GM18511 (cell line): ENCODE measurements around the gene PLEKHA4.
"Not testable (repeated sequence)": the region's sequence is repeated elsewhere in the genome, so short reads cannot be mapped to it uniquely, and the experiment has no call there.

ENCODE experiments used
- ATAC-seq: cut with Tn5 transposase; IDR thresholded peaks from one replicate; pipeline ENCODE4 v1.9.1; 2021; ENCODE audit warnings: mild to moderate bottlenecking, moderate library complexity; ENCODE audit not compliant: unreplicated experiment

PLEKHA4 gene

DNA sequence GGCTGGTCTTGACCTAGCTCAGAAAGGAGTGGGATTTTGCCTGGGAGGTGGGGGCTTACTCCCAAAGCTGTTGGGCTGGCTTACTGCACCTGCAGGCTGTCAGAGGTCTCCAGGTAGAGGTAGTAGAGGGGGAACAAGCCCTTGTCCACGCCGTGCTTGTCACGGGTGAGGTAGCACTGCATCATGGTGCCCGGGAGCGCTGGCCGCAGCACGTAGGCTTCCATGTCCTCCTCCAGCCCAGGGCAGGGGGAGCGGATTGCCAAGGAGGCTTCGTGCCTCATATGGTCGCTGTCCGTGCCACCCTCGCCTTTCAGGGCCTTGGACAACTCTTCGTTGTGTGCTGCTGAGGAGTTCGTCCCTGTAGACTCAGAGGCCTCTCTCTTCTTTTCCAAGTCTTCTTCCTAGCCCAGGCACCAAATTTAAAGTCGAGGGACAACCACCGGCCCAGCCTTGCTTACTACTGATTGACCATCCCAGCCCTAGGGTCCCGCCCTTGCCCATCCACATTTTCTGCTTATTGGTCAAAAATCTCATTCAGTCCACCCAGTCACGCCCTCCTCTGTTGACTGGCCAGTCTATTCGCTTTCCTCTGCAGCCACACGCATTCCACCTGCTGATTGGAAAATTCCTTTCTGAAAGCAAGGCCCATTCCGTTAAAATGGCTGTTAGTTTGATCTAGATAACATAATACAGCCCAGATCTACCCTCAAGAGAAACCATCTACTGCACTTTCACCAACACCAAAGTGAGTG, 19.6 kb upstream of the PLEKHA4 start:
- no peak for ATAC-seq

DNA sequence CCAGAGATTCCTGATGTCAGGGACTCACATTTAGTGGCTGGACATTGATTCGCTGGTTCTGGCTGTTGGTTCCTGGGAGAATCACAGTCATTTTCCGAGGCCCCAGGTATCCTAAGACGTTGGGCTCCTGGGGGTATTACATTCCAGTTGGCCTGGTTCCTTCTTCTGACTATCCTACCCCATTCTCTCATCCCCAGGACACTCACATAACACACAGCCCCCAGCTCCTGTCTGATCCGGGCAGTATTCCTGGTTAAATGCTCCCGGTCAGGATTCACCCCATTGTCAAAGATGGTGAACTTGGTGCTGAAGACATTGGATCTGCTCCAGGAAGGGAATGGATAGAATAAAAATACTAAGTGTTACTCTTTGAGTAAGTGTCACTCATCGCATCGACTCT, 15.3 kb upstream of the PLEKHA4 start:
- ATAC-seq = no peak

DNA sequence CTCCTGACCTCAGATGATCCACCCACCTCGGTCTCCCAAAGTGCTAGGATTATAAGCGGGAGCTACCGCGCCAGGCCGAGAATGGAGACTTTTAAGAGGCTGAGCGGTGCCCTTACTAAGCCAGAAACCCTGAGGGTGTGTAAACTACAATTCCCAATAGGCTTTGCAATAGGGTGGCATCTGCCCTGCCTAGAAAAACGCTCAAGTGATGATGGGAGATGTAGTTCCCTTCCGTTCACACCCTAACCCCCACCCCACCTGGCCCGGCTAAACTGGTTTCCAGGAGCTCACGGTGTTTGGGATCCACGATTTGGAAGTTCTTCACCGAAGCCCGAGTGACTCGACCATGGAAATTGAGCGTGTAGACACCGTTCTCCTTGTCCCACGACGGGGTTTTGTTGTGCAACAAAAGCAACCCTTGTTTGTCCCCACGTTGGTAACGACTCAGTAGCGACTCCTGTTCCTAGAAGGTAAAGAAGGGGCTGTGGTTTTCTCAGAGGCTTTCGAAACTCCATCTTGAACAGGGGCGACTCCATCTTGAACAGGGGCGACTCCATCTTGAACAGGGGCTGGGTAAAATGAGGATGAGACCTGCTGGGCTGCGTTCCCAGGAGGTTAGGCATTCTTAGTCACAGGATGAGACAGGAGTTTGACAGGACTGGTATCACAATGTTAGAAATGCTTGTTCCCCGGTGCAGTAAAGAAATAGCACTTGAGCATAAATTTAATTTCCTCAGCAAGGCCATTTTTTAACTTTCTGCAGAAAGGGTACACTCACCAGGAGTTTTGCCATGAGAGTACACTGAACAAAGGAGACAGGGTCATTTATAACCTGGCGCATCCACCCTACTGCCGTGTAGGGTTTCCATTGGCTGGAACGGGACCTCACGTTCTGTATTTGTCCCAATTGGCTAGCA, 13.6 kb upstream of the PLEKHA4 start:
- no peak for ATAC-seq

DNA sequence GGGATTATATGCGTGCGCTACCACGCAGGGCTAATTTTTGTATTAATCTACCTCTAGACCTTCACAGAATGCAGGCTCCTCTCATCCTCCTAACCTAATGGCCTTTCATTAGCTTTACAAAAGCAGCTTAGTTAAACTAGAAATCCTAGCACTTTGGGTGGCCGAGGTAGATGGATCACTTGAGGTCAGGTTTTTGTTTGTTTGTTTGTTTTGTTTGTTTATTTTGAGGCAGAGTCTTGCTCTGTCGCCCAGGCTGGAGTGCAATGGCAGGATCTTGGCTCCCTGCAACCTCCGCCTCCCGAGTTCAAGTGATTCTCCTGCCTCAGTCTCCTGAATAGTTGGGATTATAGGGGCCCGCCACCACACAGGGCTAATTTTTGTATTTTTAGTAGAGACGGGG, 11.3 kb upstream of the PLEKHA4 start:
- not testable (repeated sequence) for ATAC-seq

DNA sequence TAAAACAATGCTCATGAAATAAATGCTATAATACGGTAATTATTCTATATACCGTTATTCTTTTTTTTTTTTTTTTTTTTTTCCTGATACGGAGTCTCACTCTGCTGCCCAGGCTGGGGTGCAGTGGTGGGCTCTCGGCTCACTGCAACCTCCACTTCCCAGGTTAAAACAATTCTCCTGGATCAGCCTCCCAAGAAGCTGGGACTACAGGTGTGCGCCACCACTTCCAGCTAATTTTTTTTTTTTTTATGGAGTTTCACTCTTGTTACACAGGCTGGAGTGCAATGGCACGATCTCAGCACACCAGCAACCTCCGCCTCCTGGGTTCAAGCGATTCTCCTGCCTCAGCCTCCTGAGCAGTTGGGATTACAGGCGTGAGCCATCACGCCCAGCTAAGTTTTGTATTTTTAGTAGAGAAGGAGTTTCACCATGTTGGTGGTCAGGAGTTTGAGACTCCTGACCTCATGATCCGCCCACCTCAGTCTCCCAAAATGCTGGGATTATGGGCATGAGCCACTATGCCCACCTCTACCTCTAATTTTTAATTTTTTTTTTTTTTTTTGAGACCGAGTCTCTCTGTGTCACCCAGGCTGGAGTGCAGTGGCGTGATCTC, 10.7 kb upstream of the PLEKHA4 start:
- ATAC-seq = no peak

DNA sequence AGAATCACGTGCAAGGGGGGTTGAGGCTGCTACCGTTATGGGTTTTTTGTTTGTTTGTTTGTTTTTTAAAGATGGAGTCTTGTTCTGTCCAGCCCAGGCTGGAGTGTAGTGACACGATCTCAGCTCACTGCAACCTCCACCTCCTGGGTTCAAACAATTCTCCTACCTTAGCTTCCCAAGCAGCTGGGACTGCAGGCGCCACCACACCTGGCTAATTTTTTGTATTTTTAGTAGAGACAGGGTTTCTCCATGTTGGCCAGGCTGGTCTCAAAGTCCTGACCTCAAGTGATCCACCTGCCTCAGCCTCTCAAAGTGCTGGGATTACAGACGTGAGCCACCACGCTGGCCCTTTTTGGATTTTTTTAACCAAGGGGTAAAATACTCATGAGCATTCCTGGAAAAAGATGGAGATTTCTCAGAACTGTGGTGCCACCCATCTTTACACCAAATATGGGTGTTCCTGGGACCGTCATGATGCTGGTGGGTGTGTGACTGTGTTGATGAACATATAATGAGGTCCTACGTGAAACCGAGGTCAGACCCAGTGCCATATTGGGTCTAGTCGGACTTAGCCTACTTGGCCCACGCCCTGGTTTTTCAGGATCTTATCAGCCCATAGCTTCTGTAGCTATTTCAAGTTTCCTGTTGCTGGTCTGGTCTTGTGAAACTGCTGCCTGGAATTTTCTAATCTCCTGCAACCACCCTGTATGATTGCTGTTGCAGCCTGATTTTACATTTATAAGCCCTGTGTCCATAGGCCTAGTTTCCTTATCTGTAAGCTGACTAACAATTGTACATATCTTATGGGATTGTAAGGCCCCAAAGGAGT, 10.0 kb upstream of the PLEKHA4 start:
- ATAC-seq = no peak

DNA sequence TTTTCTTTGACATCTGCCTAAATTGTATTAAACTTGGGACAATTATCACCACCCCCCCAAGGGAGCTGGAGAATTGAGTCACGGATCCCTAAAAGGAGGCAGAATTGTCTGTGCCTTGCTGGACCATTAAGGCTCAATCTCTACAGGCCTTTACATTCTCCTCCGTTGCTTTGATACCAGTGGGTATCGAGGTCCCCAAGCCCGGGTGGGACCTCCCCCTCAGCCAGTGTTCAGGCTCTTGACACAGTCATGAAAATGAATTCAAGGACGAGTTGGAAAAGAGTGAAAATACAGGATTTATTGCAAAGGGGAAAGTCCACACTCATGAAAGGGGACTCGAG, 9.4 kb upstream of the PLEKHA4 start:
- ATAC-seq = no peak

DNA sequence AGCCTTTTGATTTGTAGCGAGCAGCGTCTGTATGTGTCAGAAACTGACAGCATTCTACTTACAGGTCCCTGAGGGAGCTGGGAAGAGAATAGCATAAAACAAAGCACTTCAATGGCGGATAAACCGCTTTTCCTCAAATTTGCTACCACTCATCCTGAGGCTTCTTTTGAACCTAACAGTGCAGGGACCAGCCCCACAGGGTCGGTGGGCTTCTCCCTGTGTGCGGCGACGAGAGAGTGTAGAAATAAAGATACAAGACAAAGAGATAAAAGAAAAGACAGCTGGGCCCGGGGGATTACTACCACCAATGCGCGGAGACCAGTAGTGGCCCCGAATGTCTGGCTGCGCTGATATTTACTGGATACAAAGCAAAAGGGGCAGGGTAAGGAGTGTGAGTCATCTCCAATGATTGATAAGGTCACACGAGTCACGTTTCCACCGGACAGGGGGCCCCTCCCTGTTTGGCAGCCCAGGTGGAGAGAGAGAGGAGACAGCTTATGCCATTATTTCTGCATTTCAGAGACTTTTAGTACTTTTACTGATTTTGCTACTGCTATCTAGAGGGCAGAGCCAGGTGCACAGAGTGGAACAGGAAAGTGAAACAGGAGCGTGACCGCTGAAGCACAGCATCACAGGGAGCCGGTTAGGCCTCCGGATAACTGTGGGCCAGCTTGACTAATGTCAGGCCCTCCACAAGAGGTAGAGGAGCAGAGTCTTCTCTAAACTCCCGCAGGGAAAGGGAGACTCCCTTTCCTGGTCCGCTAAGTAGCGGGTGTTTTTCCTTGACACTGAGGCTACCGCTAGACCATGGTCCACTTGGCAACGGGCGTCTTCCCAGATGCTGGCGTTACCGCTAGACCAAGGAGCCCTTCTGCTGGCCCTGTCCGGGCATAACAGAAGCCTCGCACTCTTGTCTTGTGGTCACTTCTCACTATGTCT, 7.9 kb upstream of the PLEKHA4 start:
- not testable (repeated sequence) for ATAC-seq

DNA sequence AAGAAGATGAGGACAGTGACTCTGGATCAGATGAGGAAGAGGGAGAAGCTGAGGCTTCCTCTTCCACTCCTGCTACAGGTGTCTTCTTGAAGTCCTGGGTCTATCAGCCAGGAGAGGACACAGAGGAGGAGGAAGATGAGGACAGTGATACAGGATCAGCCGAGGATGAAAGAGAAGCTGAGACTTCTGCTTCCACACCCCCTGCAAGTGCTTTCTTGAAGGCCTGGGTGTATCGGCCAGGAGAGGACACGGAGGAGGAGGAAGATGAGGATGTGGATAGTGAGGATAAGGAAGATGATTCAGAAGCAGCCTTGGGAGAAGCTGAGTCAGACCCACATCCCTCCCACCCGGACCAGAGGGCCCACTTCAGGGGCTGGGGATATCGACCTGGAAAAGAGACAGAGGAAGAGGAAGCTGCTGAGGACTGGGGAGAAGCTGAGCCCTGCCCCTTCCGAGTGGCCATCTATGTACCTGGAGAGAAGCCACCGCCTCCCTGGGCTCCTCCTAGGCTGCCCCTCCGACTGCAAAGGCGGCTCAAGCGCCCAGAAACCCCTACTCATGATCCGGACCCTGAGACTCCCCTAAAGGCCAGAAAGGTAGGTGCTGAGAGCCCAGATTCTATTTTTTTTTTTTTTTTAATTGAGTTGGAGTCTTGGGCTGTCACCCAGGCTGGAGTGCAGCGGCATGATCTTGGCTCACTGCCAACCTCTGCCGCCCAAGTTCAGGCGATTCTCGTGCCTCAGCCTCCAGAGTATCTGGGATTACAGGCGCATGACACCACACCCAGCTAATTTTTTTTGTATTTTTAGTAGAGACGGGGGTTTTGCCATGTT, 6.1 kb upstream of the PLEKHA4 start:
- no peak for ATAC-seq

DNA sequence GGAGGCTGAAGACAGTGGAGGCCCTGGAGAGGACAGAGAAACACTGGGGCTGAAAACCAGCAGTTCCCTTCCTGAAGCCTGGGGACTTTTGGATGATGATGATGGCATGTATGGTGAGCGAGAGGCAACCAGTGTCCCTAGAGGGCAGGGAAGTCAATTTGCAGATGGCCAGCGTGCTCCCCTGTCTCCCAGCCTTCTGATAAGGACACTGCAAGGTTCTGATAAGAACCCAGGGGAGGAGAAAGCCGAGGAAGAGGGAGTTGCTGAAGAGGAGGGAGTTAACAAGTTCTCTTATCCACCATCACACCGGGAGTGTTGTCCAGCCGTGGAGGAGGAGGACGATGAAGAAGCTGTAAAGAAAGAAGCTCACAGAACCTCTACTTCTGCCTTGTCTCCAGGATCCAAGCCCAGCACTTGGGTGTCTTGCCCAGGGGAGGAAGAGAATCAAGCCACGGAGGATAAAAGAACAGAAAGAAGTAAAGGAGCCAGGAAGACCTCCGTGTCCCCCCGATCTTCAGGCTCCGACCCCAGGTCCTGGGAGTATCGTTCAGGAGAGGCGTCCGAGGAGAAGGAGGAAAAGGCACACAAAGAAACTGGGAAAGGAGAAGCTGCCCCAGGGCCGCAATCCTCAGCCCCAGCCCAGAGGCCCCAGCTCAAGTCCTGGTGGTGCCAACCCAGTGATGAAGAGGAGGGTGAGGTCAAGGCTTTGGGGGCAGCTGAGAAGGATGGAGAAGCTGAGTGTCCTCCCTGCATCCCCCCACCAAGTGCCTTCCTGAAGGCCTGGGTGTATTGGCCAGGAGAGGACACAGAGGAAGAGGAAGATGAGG, 5.3 kb upstream of the PLEKHA4 start:
- no peak for ATAC-seq

DNA sequence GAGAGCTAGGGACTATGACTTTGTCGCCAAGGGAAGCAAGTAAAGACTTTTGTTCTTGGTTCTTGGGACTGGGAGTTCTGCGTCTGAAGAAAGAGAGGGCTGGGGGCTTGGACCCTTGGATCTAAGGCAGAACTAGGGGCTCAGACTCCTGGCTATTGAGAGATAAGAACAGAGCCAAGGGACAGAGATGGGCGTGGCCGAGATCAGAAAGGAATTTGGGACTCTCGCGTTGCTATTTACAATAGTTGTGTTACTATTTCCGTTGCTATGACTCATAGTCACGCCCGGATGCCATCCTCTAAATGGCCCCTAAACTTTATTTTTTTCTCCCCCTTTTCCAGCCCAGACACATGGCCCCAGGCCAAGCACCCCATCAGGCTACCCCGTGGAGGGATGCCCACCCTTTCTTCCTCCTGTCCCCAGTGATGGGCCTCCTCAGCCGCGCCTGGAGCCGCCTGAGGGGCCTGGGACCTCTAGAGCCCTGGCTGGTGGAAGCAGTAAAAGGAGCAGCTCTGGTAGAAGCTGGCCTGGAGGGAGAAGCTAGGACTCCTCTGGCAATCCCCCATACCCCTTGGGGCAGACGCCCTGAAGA, 4.6 kb upstream of the PLEKHA4 start:
- ATAC-seq = no peak

DNA sequence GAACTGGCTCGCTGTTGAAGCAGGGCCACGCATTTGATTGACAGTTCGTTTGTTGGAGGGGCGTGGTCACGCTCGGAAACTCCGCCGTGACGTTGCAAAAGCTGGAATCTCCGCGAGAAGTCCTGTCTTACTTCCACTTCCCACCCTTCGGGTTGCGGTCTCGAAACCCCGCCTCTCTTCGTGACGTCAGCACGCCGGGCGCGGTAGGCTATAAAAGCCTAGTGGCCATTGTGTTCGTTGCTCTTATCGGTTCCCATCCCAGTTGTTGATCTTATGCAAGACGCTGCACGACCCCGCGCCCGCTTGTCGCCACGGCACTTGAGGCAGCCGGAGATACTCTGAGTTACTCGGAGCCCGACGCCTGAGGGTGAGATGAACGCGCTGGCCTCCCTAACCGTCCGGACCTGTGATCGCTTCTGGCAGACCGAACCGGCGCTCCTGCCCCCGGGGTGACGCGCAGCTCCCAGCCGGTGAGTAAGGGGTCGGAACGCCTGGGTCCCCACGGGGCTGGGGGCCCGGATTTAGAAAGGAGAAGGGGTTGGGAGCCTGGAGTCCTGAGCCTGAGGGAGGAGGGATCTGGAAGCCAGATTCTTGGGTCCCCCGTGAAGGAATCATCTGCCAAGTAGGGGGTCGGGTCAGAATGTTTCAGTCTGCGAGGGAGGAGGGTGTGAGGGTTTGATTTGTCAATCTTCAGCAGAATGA, 3.9 kb upstream of the PLEKHA4 start, which contains the start of gene PPP1R15A:
TSS of gene PPP1R15A (plus strand) at position 240 of the 702 bp plus-strand sequence. CDS start 813 bp downstream, outside the sequence.
- peak; percentile 44 for ATAC-seq

DNA sequence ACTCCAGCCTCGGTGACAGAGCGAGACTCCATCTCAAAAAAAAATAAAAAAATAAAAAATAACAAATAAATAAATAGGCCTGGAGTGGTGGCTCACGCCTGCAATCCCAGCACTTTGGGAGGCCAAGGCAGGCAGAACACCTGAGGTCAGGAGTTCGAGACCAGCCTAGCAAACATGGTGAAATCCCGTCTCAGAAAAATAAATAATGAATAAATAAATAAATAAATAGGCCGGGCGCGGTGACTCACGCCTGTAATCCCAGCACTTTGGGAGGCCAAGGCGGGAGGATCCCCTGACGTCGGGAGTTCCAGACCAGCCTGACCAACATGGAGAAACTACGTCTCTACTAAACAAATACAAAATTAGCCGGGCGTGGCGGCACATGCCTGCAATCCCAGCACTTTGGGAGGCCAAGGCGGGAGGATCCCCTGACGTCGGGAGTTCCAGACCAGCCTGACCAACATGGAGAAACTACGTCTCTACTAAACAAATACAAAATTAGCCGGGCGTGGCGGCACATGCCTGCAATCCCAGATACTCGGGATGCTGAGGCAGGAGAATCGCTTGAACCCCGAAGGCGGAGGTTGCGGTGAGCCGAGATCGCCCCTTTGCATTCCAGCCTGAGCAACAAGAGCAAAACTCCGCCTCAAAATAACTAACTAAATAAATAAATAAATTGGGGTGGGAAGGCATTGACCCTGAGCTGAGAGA, 3.2 kb upstream of the PLEKHA4 start:
- not testable (repeated sequence) for ATAC-seq

DNA sequence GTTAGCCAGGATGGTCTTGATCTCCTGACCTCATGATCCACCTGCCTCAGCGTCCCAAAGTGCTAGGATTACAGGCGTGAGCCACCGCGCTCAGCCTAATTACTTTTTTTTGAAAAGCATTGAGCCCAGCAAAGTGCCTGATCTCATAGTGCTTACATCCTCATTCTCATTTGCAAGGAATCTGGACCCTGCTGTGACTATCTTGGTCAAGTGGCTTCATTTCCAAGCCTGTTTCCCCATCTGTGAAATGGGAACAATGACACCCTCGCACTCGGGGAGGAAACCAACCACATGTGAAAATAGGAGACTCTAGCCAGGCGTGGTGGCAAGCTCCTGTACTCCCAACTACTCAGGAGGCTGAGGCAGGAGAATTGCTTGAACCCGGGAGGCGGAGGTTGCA, 1.6 kb upstream of the PLEKHA4 start:
- no peak for ATAC-seq

DNA sequence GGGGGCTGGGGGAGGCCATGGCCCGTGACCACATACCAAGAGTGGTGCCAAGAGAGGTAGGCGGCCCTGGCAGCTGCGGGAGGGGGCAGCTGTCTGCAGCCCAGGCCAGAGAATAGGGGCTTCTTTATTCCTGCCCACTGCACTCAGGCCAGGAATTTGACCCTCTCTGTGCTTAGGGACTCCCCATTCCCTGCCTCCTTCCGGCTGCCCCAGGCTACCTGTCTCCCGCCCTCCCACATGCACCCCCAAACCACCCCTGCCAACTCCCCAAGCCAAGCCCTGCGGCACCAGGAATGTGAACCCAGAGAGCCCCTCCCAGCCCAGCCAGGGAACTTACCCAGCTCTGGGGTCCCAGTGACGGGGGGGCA, 687 bp downstream of the PLEKHA4 start:
- ATAC-seq = no peak

DNA sequence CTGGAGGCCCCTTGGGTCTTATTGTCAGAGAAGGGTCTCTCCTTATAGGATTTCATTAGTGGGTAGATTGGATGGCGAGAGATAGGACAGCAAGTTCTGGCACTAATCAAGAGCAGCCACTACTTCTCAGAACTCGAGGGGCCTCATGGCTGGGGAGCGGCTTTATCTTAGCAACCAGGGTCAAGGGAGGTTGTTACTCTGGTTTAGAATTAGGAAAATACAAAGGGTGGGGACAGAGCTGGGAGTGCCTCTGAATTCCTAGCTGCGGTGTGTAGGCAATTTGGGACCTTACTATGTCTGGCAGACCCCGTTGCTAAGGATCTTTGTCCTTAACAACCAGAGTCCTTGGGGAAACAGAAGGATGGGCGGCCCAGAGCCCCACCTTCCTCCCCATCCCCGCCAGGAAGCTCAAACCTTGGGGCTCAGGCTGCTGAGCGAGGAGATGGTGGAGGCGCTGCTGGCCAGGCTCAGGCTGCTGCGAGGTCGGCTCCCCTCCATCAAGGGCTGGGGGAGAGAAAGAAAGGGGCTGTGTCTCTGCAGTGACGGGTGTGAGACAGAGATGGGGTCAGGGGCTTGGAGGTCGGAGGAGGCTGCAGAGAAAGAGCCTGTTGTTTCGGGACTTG, 1.2 kb downstream of the PLEKHA4 start:
- ATAC-seq = no peak
